Fibroblast of skin of back (primary cell): Measurements from ENCODE around the gene HIBADH.

Experiments
- DNase-seq: peaks from one replicate; pipeline ENCODE4 v3.0.0-alpha.2; 2013

Gene HIBADH

DNA sequence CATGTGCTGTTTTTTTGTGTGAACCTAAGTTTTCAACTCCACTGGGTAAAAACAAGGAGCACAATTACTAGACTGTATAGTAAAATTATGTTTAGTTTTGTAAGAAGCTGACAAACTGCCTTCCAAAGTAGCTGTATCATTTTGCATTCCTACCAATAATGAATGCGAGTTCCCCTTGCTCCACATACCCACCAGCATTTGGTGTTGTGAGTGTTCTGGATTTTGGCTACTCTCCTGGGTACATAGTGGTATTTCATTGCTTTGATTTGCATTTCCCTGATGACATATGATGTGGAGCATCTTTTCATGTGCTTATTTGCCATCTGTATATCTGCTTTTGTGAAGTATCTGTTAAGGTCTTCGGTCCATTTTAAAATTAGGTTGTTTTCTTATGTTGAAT is 178.2 kb downstream of the HIBADH start:
- DNase-seq: no peak

DNA sequence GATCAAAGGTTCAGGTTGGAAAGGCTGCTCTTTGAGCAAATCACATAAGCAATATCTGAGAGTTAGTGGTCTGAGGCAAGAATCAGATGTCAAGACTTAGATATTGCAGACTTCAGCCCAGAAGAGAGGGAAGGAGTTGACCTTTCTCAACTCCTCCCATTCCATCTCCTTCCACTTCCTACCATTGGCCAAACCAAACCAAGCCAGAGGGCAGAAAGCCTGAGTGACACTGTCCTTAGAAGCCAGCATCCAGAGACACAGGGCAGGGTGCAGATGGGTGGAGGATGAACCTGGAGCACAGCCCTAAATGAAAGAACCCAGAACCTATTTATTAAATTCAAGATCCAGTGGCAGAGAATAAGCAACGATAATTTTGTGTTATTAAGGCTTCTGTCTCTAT is 180.5 kb downstream of the HIBADH start:
- no peak for DNase-seq

GRCh38 chr7:27478556-27478955 is 184.1 kb downstream of the HIBADH start:
- DNase-seq: no peak

DNA sequence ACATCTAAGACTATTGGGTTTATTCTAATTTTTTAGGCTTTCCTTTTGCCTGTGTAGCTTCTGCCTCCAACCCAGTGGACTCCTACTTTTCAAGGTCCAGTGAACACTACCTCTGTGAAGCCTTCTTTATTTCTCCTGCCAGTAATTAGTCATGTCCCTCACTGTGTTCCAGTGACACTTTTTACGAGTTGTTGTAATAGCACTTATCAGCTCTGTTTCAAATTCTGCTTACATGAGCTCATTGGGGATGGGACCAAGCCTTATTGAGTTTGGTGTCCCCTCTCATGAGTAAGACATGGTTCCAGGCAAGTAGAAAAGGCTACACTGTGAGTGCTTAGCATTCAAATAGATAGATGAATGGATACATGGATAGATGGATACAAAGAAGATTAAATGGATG is 184.6 kb downstream of the HIBADH start:
- DNase-seq: no peak

GRCh38 chr7:27476493-27476892 is 186.2 kb downstream of the HIBADH start:
- no peak for DNase-seq
